Esophagus mucosa (tissue), 1 donor: Measurements from ENCODE around the gene MNT. TPM values are rescaled to one million over a fixed set of nuclear protein-coding genes. Genes with fewer than 3 reads are reported as not detected.
"Not testable (repeated sequence)": the region's sequence is repeated elsewhere in the genome, so short reads cannot be mapped to it uniquely, and the experiment has no call there.

Source experiments
- ATAC-seq: fragments of 200-7000 bp; cut with Tn5 transposase; one replicate; pipeline ENCODE4 v1.9.1; 2020
- total RNA-seq: library from RNA; stranded (reverse); gene quantifications from one replicate; pipeline ENCODE4 v1.2.4, GENCODE V29; 2023
- donor health status: DM: yes; HTN: yes; CAD: no.

MNT gene, protein sequence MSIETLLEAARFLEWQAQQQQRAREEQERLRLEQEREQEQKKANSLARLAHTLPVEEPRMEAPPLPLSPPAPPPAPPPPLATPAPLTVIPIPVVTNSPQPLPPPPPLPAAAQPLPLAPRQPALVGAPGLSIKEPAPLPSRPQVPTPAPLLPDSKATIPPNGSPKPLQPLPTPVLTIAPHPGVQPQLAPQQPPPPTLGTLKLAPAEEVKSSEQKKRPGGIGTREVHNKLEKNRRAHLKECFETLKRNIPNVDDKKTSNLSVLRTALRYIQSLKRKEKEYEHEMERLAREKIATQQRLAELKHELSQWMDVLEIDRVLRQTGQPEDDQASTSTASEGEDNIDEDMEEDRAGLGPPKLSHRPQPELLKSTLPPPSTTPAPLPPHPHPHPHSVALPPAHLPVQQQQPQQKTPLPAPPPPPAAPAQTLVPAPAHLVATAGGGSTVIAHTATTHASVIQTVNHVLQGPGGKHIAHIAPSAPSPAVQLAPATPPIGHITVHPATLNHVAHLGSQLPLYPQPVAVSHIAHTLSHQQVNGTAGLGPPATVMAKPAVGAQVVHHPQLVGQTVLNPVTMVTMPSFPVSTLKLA
- total RNA-seq, result 28.6 TPM

DNA sequence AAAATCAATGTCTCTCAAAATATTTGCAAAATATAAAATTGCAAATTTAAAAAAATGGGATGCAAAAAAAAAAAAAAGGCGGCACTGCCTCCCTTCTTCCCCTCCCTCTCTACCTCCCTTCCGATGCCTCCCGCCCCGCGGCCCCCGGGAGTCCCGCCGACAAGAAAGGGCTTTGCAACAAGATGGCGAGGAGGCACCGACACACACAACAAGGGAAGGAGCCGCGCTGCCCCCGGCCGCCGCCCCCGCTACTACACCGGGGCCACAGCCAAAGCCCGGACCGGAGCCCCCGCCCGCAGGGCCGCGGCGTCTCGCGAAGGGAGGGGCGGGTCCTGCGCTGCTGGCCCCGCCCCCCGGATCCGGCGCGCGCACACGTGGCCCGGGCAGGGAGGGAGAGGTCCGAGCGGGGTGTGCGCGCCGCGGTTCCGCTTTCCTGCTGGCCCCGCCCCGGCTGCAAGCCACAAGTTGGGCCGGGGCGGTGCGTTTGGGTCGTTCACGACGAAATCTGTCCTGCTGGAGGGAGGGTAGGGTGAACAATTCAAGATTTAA, at the start of gene MNT:
Gene MNT, minus strand, starts transcription at position 184 of the 549 bp plus-strand sequence. CDS start 348 bp downstream, outside the sequence.
- ATAC-seq, result peak; percentile 64

- no peak for ATAC-seq
Observed at GRCh38 chr17:2450016-2450650, 49.3 kb upstream of the MNT start.

- no peak for ATAC-seq
Observed at GRCh38 chr17:2449486-2449885, 48.6 kb upstream of the MNT start.

DNA sequence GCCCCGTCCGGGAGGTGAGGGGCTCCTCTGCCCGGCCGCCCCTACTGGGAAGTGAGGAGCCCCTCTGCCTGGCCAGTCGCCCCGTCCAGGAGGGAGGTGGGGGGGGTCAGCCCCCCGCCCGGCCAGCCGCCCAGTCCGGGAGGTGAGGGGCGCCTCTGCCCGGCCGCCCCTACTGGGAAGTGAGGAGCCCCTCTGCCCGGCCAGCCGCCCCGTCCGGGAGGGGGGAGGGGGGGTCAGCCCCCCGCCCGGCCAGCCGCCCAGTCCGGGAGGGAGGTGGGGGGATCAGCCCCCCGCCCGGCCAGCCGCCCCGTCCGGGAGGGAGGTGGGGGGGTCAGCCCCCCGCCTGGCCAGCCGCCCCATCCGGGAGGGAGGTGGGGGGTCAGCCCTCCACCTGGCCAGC, 46.6 kb upstream of the MNT start:
- not testable (repeated sequence) for ATAC-seq

DNA sequence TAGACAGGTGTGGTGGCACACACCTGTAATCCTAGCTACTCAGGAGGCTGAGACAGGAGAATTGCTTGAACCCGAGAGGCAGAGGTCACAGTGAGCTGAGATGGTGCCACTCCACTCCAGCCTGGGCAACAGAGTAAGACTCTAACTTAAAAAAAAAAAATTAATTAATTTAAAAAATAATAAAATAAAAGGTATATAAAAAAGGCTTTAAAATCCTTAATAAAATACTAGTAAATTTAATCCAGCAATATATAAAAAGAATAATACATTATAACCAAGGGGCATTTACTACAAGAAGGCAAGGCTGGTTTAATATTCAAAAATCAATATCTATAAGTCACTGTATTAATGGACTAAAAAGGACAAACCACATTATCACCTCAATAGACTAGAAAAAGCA, 44.8 kb upstream of the MNT start:
- ATAC-seq, result no peak

DNA sequence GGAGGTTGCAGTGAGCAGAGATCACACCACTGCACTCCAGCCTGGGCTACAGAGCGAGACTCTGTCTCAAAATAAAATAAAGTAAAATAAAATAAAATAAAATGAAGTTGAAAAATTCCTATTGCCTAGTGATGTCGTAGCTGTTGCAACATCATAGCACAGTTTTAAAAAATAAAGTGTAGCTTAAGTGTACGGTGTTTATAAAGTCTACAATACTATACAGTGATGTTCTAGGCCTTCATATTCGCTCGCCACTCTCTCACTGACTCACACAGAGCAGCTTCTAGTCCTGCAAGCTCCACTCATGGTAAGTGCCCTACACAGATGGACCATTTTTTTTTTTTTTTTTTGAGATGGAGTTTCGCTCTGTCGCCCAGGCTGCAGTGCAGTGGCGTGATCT, 43.5 kb upstream of the MNT start:
- no peak for ATAC-seq

DNA sequence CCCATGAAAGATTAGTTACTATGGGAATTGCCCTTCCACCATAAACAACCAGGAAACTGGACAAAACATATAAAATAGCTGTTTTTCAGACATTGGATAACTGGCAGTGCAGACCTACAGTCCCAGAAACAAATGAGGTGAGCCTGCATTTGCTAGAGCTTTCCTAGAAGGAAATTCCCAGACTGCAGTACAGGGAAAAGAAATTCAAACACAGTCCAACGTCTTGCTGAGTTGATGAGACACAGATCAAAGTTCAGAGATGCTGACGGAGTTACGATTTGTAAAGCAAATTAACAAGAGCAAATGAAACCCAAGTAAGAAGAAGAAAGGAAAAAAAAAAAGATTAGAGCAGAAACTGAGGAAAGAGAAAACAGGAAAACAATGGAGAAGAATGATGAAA, 41.3 kb upstream of the MNT start:
- no peak for ATAC-seq

- ATAC-seq, result no peak
Observed at GRCh38 chr17:2440930-2441329, 40.1 kb upstream of the MNT start.

DNA sequence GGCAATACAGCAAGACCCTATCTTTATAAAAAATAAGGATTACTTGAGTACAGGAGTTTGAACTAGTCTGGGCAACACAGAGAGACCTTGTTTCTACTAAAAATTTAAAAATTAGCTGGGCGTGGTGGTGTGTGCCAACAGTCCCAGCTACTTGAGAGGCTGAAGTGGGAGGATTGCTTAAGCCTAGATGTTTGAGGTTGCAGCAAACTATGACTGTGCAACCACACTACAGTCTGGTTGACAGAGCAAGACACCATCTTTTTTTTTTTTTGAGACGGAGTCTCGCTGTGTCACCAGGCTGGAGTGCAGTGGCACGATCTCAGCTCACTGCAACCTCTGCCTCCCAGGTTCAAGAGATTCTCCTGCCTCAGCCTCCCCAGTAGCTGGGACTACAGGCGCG, 39.1 kb upstream of the MNT start:
- ATAC-seq, result not testable (repeated sequence)

- ATAC-seq, result no peak
Observed at GRCh38 chr17:2438823-2439222, 38.0 kb upstream of the MNT start.

- no peak for ATAC-seq
Observed at GRCh38 chr17:2436316-2436905, 35.6 kb upstream of the MNT start.

DNA sequence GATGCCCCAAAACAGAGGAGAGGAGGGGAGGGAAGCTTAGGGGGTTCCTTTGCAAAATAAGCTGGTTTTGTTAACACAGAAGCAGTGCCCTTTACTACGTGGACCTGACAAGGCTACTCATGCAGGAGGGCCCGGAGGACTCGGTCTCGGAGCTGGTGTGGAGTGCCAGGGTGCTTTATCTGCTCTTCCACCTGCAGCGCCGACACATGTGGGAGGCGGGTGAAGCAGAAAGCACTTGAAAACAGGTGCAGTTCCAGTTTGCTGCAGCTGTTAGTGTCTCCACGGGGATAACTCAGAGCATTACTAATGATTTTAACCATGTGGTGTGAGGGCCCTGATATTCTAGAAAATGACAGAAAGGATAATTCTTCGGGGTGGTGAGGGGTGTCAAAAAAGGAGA, 35.0 kb upstream of the MNT start:
- no peak for ATAC-seq

DNA sequence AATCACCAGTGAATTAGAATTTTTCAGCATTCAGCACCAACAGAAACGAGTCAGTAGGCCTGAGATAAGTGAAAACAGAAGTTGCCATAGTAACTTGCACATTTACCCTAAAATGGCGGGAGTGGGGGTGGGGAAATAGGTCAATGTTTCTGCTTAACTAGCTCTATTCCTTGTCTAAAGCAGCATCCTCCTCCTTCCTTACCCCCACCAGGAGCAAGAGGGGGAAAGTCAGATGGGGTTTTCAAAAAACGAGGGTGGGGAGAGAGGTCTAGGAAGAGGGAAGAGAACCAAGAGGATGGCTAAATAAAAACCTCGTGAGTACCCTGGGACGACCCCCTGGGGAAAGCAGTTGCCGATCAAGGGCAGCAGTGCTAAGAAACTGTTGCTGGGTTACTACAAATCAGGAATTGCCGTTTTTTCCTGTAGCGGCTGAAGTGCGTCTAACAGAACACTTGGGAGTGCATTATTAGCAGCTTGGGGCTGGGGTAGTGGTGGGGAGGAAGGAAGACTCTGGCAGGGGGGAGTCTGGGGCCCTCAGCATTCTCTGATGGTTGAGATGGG, 34.4 kb upstream of the MNT start:
- no peak for ATAC-seq

GRCh38 chr17:2433696-2434095, 32.8 kb upstream of the MNT start:
- ATAC-seq, result no peak

DNA sequence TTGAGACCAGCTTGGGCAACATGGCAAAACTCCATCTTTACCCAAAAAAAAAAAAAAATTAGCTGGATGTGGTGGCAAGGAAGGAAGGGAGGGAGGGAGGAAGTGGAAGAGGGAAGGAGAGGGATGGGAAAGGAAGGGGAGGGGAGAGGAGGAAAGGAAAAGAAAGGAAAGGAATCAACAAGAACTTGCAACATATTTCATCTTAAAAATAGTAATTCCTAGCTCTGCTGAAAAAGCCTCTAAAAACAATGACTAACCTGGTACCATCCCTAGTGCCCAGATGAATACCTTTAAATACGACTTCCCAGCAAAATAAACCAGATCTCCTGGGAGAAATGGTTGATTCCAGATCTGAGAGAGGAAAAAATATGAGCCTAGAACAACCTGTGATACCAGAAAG, 27.1 kb upstream of the MNT start:
- no peak for ATAC-seq

GRCh38 chr17:2427215-2427614, 26.4 kb upstream of the MNT start:
- no peak for ATAC-seq

GRCh38 chr17:2423271-2423670, 22.4 kb upstream of the MNT start:
- ATAC-seq, result peak; percentile 90

- peak; percentile 34 for ATAC-seq
Observed at GRCh38 chr17:2421315-2422147, 20.7 kb upstream of the MNT start.

DNA sequence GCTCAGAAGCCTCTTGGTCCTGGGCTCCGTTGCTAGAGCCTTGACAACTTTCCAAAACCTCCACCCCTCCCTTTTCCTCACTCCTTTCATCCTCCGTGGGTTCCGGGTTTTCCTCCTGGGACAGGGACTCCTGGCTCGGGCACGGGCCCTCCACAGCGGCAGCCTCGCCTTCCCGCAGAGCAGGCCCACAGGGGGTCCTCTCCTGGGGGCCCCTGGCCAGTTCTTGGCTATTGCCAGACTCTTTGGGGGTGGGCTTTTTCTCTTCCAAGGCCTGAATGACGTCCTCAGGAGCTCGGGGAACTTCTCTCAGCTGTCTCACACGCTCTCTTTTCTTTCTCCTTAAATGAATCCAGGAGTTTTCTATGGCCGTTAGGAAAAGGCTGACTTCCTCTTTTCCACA, 19.3 kb upstream of the MNT start:
- ATAC-seq, result no peak

GRCh38 chr17:2419486-2419885, 18.6 kb upstream of the MNT start:
- no peak for ATAC-seq

DNA sequence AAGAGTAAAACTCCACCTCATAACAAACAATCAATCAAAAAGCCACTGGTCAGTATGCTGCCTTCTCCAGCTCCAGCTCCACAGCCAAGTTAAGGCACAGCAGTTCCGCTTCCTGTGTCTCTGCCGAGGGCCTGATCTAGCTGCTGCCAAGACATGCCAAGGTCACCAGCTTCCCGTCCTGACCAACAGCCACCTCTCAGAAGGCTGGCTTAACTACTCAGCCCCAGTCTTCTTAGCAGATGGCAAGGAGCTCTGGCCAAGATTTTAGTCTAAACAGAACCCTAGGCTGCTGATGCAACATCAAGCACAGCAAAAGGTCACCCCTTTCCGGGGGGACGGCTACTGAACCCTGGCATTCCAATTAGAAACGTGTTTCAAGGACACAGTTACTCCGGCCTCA, 17.7 kb upstream of the MNT start:
- no peak for ATAC-seq
